Stimulated activated CD4-positive, alpha-beta T cell treated with anti-CD3 and anti-CD28 coated beads, Interleukin-1b, Interleukin-23, amount 100 ng/mL, for 48 hours (primary cell): ENCODE measurements around the gene DNAL1.
A peak's percentile ranks its signal among the peaks of the same experiment; 100 is the strongest.

Source experiments
- DNase-seq: peaks from one replicate; pipeline ENCODE4 v3.0.0-alpha.2; 2020

The DNAL1 gene

GRCh38 chr14:73725116-73726024 lies 80.6 kb downstream of the DNAL1 start:
- peak; percentile 35 for DNase-seq

GRCh38 chr14:73726025-73726961 lies 81.5 kb downstream of the DNAL1 start:
- no peak for DNase-seq

GRCh38 chr14:73727166-73727565 lies 82.4 kb downstream of the DNAL1 start:
- DNase-seq: no peak

- DNase-seq: peak; percentile 84
Observed at GRCh38 chr14:73728717-73729330, 84.0 kb downstream of the DNAL1 start.

GRCh38 chr14:73729556-73730265 lies 84.9 kb downstream of the DNAL1 start:
- no peak for DNase-seq

- no peak for DNase-seq
Observed at GRCh38 chr14:73731111-73731510, 86.3 kb downstream of the DNAL1 start.

- no peak for DNase-seq
Observed at GRCh38 chr14:73732006-73732405, 87.2 kb downstream of the DNAL1 start.

- no peak for DNase-seq
Observed at GRCh38 chr14:73736842-73737241, 92.1 kb downstream of the DNAL1 start.

- DNase-seq: no peak
Observed at GRCh38 chr14:73738518-73739173, 93.9 kb downstream of the DNAL1 start.

GRCh38 chr14:73739174-73739898 lies 94.5 kb downstream of the DNAL1 start:
- no peak for DNase-seq

GRCh38 chr14:73739899-73740617 lies 95.3 kb downstream of the DNAL1 start:
- no peak for DNase-seq

GRCh38 chr14:73740618-73741326 lies 96.0 kb downstream of the DNAL1 start:
- no peak for DNase-seq

GRCh38 chr14:73741386-73741875 lies 96.6 kb downstream of the DNAL1 start:
- peak; percentile 72 for DNase-seq

GRCh38 chr14:73741876-73742519 lies 97.2 kb downstream of the DNAL1 start:
- DNase-seq: no peak

GRCh38 chr14:73742520-73743238 lies 97.9 kb downstream of the DNAL1 start:
- no peak for DNase-seq

GRCh38 chr14:73743431-73743931 lies 98.7 kb downstream of the DNAL1 start:
- DNase-seq: peak; percentile 52

GRCh38 chr14:73744175-73744867 lies 99.5 kb downstream of the DNAL1 start:
- DNase-seq: no peak
